Fibroblast of lung (primary cell): ENCODE data around the gene CBR1. TPM values are rescaled to one million over a fixed set of nuclear protein-coding genes. Genes with fewer than 3 reads are reported as not detected.

ENCODE experiments used
- DNase-seq, 2 donors: peaks; one replicate each; pipeline versions ENCODE4 v3.0.0 to v3.0.0-alpha.2; 2010; ENCODE audit warnings: low read depth in 2 of 2
- H2AFZ ChIP-seq: 2 replicates; pipeline ENCODE4 v1.5.1; 2012; ENCODE audit warnings: low read length, control low read depth, inconsistent platforms
- H3K27ac ChIP-seq: 2 replicates; pipeline ENCODE4 v1.5.1; 2011; ENCODE audit warnings: low read length, control low read depth; ENCODE audit not compliant: insufficient read depth
- H3K27me3 ChIP-seq: 2 replicates; pipeline ENCODE4 v1.5.1; 2011; ENCODE audit warnings: mild to moderate bottlenecking, low read length; ENCODE audit not compliant: control insufficient read depth, insufficient read depth
- H3K36me3 ChIP-seq: 2 replicates; pipeline ENCODE4 v1.5.1; 2011; ENCODE audit warnings: low read length; ENCODE audit not compliant: control insufficient read depth, insufficient read depth
- H3K4me1 ChIP-seq: 2 replicates; pipeline ENCODE4 v1.5.1; 2011; ENCODE audit warnings: low read length; ENCODE audit not compliant: control insufficient read depth, insufficient read depth; ENCODE audit errors: extremely low read depth
- H3K4me2 ChIP-seq: 2 replicates; pipeline ENCODE4 v1.5.1; 2011; ENCODE audit warnings: low read length, control low read depth; ENCODE audit not compliant: insufficient read depth; ENCODE audit errors: extremely low read depth
- H3K4me3 ChIP-seq, 4 experiments: fragments of 200-600 bp in 1 of 4; sonication (generic) in 1 of 4; replicated peaks in 1 of 4; 2 replicates each; pipeline ENCODE4 v1.5.1; 2011 to 2016; ENCODE audit warnings: low read length in 4 of 4, low read depth in 3 of 4, mild to moderate bottlenecking in 3 of 4, control low read depth in 2 of 4, inconsistent platforms in 1 of 4, mixed read lengths in 1 of 4; ENCODE audit not compliant: insufficient read depth in 1 of 4; ENCODE audit errors: control extremely low read depth in 1 of 4
- H3K79me2 ChIP-seq: 2 replicates; pipeline ENCODE4 v1.5.1; 2012; ENCODE audit warnings: mild to moderate bottlenecking, low read length, inconsistent platforms; ENCODE audit not compliant: control insufficient read depth, insufficient read depth
- H3K9ac ChIP-seq: 2 replicates; pipeline ENCODE4 v1.5.1; 2011; ENCODE audit warnings: mild to moderate bottlenecking, low read length, control low read depth; ENCODE audit not compliant: insufficient read depth
- H3K9me3 ChIP-seq: 2 replicates; pipeline ENCODE4 v1.5.1; 2012; ENCODE audit warnings: low read depth, low read length; ENCODE audit not compliant: control insufficient read depth, insufficient read depth
- H4K20me1 ChIP-seq: 2 replicates; pipeline ENCODE4 v1.5.1; 2011; ENCODE audit warnings: low read length; ENCODE audit not compliant: control insufficient read depth, insufficient read depth; ENCODE audit errors: extremely low read depth
- CTCF ChIP-seq, 2 donors: IDR thresholded peaks in 1 of 2; conservative IDR thresholded peaks in 1 of 2; 1 replicate in 1 of 2; 2 replicates in 1 of 2; pipeline ENCODE4 v1.5.1; 2011 to 2012; ENCODE audit warnings: low read length in 2 of 2, control low read depth in 1 of 2, inconsistent platforms in 1 of 2, low read depth in 1 of 2, mild to moderate bottlenecking in 1 of 2
- EZH2 ChIP-seq: IDR thresholded peaks from 2 replicates; pipeline ENCODE4 v1.5.1; 2012; ENCODE audit warnings: low read length, control low read depth, mild to moderate bottlenecking; ENCODE audit errors: missing control alignments
- polyA plus RNA-seq, 2 donors: library from polyadenylated mRNA; depleted of rRNA in 1 of 2; stranded (reverse) in 1 of 2; unstranded in 1 of 2; fragments of >200 nt; gene quantifications; 2 replicates each; pipeline ENCODE4 v1.2.1, GENCODE V29; 2011 to 2012; ENCODE audit warnings: missing spikeins in 1 of 2
- total RNA-seq: library from RNA; depleted of rRNA; stranded (reverse); fragments of >200 nt; gene quantifications from 2 replicates; pipeline ENCODE4 v1.2.1, GENCODE V29; 2014

Gene CBR1
- total and polyA plus RNA-seq, 2 donors (not counting 1 experiment from before 2014, with no cell fraction given), result 131 to 152 TPM

- no peaks in the 10 kb centered on the region for H3K9me3 ChIP-seq
- no peak overlapping the region for H3K4me2 ChIP-seq
- no peaks in the 10 kb centered on the region for H4K20me1 ChIP-seq
- H3K4me1 ChIP-seq, result peaks cover 2% of the 10 kb centered on the region
- H3K36me3 ChIP-seq, result peaks cover 6% of the 10 kb centered on the region
- no peak overlapping the region for H2AFZ ChIP-seq
- no peak overlapping the region for H3K9ac ChIP-seq
- no peak overlapping the region for H3K4me3 ChIP-seq
- DNase-seq, result no peak
- no peaks in the 10 kb centered on the region for H3K27me3 ChIP-seq
- no peak overlapping the region for H3K27ac ChIP-seq
- TF ChIP-seq EZH2 (no peak), CTCF (conservative IDR thresholded peaks at IDR 0.05 in 1 of 2, IDR thresholded peaks at IDR 0.05 in 1 of 2; ENCODE audit: low read depth in 1 of 2, low read length in 2 of 2) (no peak)
- no peaks in the 10 kb centered on the region for H3K79me2 ChIP-seq
Measured at GRCh38 chr21:36032647-36033406, 37.0 kb upstream of the CBR1 start.

GRCh38 chr21:36034211-36034913 is 35.5 kb upstream of the CBR1 start:
- DNase-seq, result no peak
- H3K27ac ChIP-seq, result no peak overlapping the region
- no peaks in the 10 kb centered on the region for H3K4me1 ChIP-seq

More at GRCh38 chr21:36034211-36034913, 35.5 kb upstream of the CBR1 start:
- H3K9me3 ChIP-seq, result no peaks in the 10 kb centered on the region
- H3K27me3 ChIP-seq, result no peaks in the 10 kb centered on the region
- H3K4me3 ChIP-seq, result no peak overlapping the region
- H3K9ac ChIP-seq, result no peak overlapping the region
- H3K36me3 ChIP-seq, result peaks cover 11% of the 10 kb centered on the region
- H3K4me2 ChIP-seq, result no peak overlapping the region
- H4K20me1 ChIP-seq, result no peaks in the 10 kb centered on the region
- no peaks in the 10 kb centered on the region for H3K79me2 ChIP-seq
- no peak overlapping the region for H2AFZ ChIP-seq
- no peak for TF ChIP-seq CTCF (conservative IDR thresholded peaks at IDR 0.05 in 1 of 2, IDR thresholded peaks at IDR 0.05 in 1 of 2; ENCODE audit: low read depth in 1 of 2, low read length in 2 of 2)
- no peak for TF ChIP-seq EZH2
